ENCODE data around the gene ASB3.
"Not testable (repeated sequence)": the region's sequence is repeated elsewhere in the genome, so short reads cannot be mapped to it uniquely, and the experiment has no call there.

The ASB3 gene

GRCh38 chr2:53708988-53709387 lies 77.8 kb downstream of the ASB3 start:
- H3K9me3 Mint-ChIP-seq, result no peaks in the 10 kb centered on the region
- H3K4me3 Mint-ChIP-seq, result no peak overlapping the region
- peaks cover 5% of the 10 kb centered on the region for H3K4me1 Mint-ChIP-seq
- H3K27me3 Mint-ChIP-seq, result no peaks in the 10 kb centered on the region
- ATAC-seq (replicated peaks; ENCODE audit: extremely low read depth, poor library complexity, severe bottlenecking), result no peak
- H3K27ac Mint-ChIP-seq (ENCODE audit: low read depth), result no peak overlapping the region
- no peak for DNase-seq (ENCODE audit: low spot score in 2 of 2)
- peaks cover 8% of the 10 kb centered on the region for H3K36me3 Mint-ChIP-seq (ENCODE audit: insufficient read depth)

DNA sequence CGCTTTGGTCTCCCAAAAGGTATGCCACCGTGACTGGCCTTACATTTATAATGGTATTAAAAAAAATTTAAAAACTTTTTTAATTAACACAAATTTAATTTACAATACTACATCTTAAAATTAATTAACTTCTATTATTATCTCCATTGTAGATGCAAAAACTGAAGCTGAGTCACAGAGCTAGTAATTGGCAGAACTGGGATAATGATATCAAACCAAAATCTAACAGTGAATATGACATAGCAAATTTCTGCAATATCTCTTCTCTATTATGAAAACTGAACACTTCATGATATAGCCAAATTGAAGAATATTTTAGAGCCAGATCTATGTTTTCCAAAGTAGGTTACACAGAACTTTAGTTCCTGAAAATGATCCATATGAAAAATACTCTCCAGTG lies 85.5 kb downstream of the ASB3 start:
- peaks cover 11% of the 10 kb centered on the region for H3K4me1 Mint-ChIP-seq
- H3K4me3 Mint-ChIP-seq, result no peak overlapping the region
- no peaks in the 10 kb centered on the region for H3K27me3 Mint-ChIP-seq
- ATAC-seq (replicated peaks; ENCODE audit: extremely low read depth, poor library complexity, severe bottlenecking) (no peak), DNase-seq (ENCODE audit: low spot score in 2 of 2) (no peak)
- H3K9me3 Mint-ChIP-seq, result peaks cover 5% of the 10 kb centered on the region
- no peak overlapping the region for H3K27ac Mint-ChIP-seq (ENCODE audit: low read depth)
- H3K36me3 Mint-ChIP-seq (ENCODE audit: insufficient read depth), result peaks cover 14% of the 10 kb centered on the region

- Mint-ChIP-seq H3K9me3 (peaks cover 5% of the 10 kb centered on the region), H3K27me3 (no peaks in the 10 kb centered on the region), H3K27ac (ENCODE audit: low read depth) (no peak overlapping the region), H3K4me1 (peaks cover 6% of the 10 kb centered on the region), H3K4me3 (no peak overlapping the region), H3K36me3 (ENCODE audit: insufficient read depth) (peaks cover 16% of the 10 kb centered on the region)
- no peak for ATAC-seq (replicated peaks; ENCODE audit: extremely low read depth, poor library complexity, severe bottlenecking)
- DNase-seq (ENCODE audit: low spot score in 2 of 2), result no peak
These were observed 89.1 kb downstream of the ASB3 start for GRCh38 chr2:53697686-53698085.

DNA sequence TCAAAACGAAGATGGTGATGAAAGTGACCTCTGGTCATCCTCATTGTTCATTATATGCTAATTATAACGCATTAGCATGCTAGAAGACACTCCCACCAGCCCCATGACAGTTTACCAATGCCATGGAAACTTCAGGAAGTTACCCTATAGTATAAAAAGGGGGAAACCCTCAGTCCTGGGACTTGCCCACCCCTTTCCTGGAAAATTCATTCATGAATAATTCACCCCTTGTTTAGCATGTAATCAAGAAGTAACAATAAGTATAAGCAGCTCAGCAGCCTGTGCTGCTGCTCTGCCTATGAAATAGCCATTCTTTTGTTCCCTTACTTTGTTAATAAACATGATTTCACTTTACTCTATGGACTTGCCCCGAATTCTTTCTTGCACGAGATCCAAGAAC lies 89.7 kb downstream of the ASB3 start:
- Mint-ChIP-seq H3K4me1 (peaks cover 6% of the 10 kb centered on the region), H3K36me3 (ENCODE audit: insufficient read depth) (peaks cover 16% of the 10 kb centered on the region), H3K4me3 (no peak overlapping the region)

GRCh38 chr2:53695575-53695974 lies 91.2 kb downstream of the ASB3 start:
- no peaks in the 10 kb centered on the region for H3K27me3 Mint-ChIP-seq
- ATAC-seq (replicated peaks; ENCODE audit: extremely low read depth, poor library complexity, severe bottlenecking) (no peak), DNase-seq (ENCODE audit: low spot score in 2 of 2) (no peak)
- peaks cover 5% of the 10 kb centered on the region for H3K9me3 Mint-ChIP-seq
- no peak overlapping the region for H3K4me3 Mint-ChIP-seq
- peaks cover 16% of the 10 kb centered on the region for H3K36me3 Mint-ChIP-seq (ENCODE audit: insufficient read depth)
- peaks cover 6% of the 10 kb centered on the region for H3K4me1 Mint-ChIP-seq
- no peak overlapping the region for H3K27ac Mint-ChIP-seq (ENCODE audit: low read depth)

More for the DNA sequence above, 89.7 kb downstream of the ASB3 start:
- Mint-ChIP-seq H3K27ac (ENCODE audit: low read depth) (no peak overlapping the region), H3K27me3 (no peaks in the 10 kb centered on the region), H3K9me3 (peaks cover 5% of the 10 kb centered on the region)
- DNase-seq (ENCODE audit: low spot score in 2 of 2), result no peak
- no peak for ATAC-seq (replicated peaks; ENCODE audit: extremely low read depth, poor library complexity, severe bottlenecking)

DNA sequence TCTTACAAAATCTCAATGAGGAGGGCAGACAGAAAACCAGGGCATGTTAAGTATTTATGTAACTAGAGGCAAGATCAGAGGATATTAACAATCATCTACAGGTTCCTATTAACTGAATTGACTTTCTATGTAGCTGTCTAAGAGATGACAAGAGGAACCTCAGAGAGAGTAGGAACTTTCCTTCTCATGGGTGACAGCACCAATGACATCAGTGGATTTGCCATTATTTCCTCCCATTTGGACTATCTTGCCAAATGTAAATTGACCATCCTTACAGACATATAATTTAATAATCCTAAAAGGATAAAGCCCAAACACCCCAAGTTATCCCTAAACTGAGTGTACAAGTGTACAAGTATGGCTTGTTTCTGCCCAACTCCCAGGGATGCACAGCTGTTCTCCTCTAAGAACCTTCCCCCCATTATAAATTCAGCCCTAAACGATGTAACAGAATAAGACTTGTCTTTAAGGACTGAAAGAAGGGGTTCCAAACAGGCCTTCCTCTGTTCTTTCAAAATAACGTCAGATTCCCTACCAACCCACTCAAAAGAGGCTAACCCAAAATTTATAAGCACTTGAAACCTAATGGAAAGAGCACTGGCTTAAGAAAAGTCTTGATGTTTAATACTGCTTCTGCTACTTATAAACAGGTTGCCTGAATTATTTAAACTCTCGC lies 92.5 kb downstream of the ASB3 start:
- Mint-ChIP-seq H3K4me3 (no peak overlapping the region), H3K27ac (ENCODE audit: low read depth) (no peak overlapping the region), H3K4me1 (peaks cover 6% of the 10 kb centered on the region)

GRCh38 chr2:53690876-53691275 lies 95.9 kb downstream of the ASB3 start:
- no peaks in the 10 kb centered on the region for H3K9me3 Mint-ChIP-seq
- ATAC-seq (replicated peaks; ENCODE audit: extremely low read depth, poor library complexity, severe bottlenecking), result no peak
- H3K36me3 Mint-ChIP-seq (ENCODE audit: insufficient read depth), result peaks cover 11% of the 10 kb centered on the region
- DNase-seq (ENCODE audit: low spot score in 2 of 2), result no peak
- H3K27ac Mint-ChIP-seq (ENCODE audit: low read depth), result peak overlapping the region; percentile 35
- H3K27me3 Mint-ChIP-seq, result no peaks in the 10 kb centered on the region
- no peaks in the 10 kb centered on the region for H3K4me1 Mint-ChIP-seq
- H3K4me3 Mint-ChIP-seq, result no peak overlapping the region

More for the DNA sequence above, 92.5 kb downstream of the ASB3 start:
- no peaks in the 10 kb centered on the region for H3K27me3 Mint-ChIP-seq
- H3K9me3 Mint-ChIP-seq, result peaks cover 5% of the 10 kb centered on the region
- ATAC-seq (replicated peaks; ENCODE audit: extremely low read depth, poor library complexity, severe bottlenecking) (no peak), DNase-seq (ENCODE audit: low spot score in 2 of 2) (no peak)
- peaks cover 11% of the 10 kb centered on the region for H3K36me3 Mint-ChIP-seq (ENCODE audit: insufficient read depth)

DNA sequence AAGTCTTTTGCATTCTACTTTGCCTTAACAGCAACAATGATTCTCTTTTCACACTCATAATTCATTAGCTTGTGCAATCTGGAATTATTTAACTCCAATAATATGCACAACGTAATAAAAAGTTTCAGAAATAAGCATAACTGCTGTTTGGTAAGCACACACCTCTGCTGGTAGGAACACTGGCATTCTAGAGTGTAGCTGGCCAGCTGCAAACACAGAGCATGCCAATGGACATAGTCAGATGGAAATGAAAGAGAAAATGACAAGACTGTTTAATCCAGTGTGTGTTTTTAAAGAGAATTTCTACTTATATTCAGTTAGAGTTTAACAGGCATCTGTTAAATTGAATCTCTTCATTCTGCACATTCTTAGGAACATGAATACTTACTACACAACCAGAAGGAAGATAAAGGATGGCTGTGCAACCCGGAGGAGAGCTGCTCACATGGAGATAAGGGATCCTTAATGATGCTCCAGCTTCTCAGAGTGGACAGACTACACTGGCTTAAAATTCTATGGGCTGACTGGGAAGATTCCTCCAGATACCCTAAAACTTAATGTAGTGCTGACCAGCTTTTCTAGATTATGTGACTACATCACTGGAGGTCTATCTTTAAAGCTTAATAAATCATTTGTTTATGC lies 113.8 kb downstream of the ASB3 start:
- Mint-ChIP-seq H3K4me1 (no peaks in the 10 kb centered on the region), H3K27me3 (no peaks in the 10 kb centered on the region), H3K9me3 (no peaks in the 10 kb centered on the region), H3K4me3 (no peak overlapping the region), H3K36me3 (ENCODE audit: insufficient read depth) (peaks cover 2% of the 10 kb centered on the region), H3K27ac (ENCODE audit: low read depth) (no peak overlapping the region)
- DNase-seq (ENCODE audit: low spot score in 2 of 2) (no peak), ATAC-seq (replicated peaks; ENCODE audit: extremely low read depth, poor library complexity, severe bottlenecking) (no peak)

DNA sequence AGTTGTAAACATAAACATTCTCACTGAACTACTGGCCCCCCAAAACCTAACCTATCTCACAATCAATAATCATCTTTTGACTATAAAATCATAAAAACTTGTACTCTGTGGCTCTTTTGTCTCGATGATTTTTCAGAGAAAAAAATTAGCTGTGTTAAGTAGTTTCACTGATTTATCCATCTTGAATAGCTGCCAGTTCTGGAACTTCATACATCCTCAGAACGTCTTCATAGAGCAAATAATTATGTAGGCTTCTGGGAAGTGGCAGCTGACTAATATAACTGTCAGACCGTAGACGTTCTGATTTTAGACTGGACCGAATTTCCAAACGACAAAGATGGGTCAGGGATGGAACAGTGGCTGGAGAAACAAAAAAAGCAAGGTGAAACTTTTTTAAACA lies 116.4 kb downstream of the ASB3 start:
- H3K36me3 Mint-ChIP-seq (ENCODE audit: insufficient read depth), result peaks cover 4% of the 10 kb centered on the region
- DNase-seq (ENCODE audit: low spot score in 2 of 2) (no peak), ATAC-seq (replicated peaks; ENCODE audit: extremely low read depth, poor library complexity, severe bottlenecking) (no peak)
- no peaks in the 10 kb centered on the region for H3K9me3 Mint-ChIP-seq
- H3K27ac Mint-ChIP-seq (ENCODE audit: low read depth), result no peak overlapping the region
- H3K4me3 Mint-ChIP-seq, result no peak overlapping the region
- no peaks in the 10 kb centered on the region for H3K27me3 Mint-ChIP-seq
- H3K4me1 Mint-ChIP-seq, result no peaks in the 10 kb centered on the region

DNA sequence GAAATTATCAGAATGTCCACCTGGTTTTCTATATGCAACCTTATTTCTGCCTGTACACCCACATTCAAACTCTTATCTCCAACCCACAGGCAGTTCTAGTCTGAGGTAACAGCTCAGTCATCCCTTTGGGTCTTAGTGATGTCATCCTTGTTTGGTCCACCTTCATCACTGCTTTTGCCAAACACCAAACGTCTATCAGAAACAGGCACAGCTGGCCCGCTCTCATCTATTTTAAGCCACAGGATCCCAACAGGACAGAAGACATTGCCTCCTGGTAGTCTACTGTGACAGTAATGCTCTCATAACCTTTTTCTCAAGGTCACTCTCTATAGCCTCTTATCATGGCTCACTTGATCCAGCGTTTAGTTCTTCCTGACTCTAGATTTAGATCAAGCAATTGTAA lies 118.1 kb downstream of the ASB3 start:
- DNase-seq (ENCODE audit: low spot score in 2 of 2), result no peak
- no peak for ATAC-seq (replicated peaks; ENCODE audit: extremely low read depth, poor library complexity, severe bottlenecking)
- Mint-ChIP-seq H3K9me3 (no peaks in the 10 kb centered on the region), H3K27me3 (no peaks in the 10 kb centered on the region), H3K36me3 (ENCODE audit: insufficient read depth) (peaks cover 4% of the 10 kb centered on the region), H3K4me1 (no peaks in the 10 kb centered on the region), H3K4me3 (no peak overlapping the region), H3K27ac (ENCODE audit: low read depth) (no peak overlapping the region)

DNA sequence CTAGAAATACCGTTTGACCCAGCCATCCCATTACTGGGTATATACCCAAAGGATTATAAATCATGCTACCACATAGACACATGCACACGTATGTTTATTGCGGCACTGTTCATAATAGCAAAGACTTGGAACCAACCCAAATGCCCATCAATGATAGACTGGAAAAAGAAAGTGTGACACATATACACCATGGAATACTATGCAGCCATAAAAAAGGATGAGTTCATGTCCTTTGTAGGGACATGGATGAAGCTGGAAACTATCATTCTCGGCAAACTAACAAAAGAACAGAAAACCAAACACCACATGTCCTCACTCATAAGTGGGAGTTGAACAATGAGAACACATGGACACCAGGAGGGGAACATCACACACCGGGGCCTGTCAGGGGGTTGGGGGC lies 119.6 kb downstream of the ASB3 start:
- not testable (repeated sequence) for H3K4me1 Mint-ChIP-seq; H3K27ac Mint-ChIP-seq (ENCODE audit: low read depth); ATAC-seq (replicated peaks; ENCODE audit: extremely low read depth, poor library complexity, severe bottlenecking); DNase-seq (ENCODE audit: low spot score in 2 of 2); H3K9me3 Mint-ChIP-seq; H3K27me3 Mint-ChIP-seq; H3K4me3 Mint-ChIP-seq; H3K36me3 Mint-ChIP-seq (ENCODE audit: insufficient read depth)

- ATAC-seq (replicated peaks; ENCODE audit: extremely low read depth, poor library complexity, severe bottlenecking), result no peak
- Mint-ChIP-seq H3K4me1 (no peaks in the 10 kb centered on the region), H3K27me3 (no peaks in the 10 kb centered on the region)
These were observed 125.9 kb downstream of the ASB3 start for GRCh38 chr2:53660886-53661285.

DNA sequence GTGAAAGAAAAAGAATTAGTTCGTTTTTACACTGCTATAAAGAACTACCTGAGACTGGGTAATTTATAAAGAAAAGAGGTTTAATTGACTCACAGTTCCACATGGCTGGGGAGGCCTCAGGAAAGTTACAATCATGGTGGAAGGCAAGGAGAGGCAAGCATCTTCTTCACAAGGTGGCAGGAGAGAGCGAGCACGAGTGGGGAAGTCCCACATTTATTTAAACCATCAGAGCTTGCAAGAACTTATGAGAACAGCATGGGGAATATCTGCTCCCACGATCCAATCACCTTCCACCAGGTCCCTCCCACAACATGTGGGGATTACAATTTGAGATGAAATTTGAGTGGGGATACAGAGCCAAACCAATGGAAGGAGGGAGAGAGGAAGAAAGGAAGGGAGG lies 128.3 kb downstream of the ASB3 start:
- not testable (repeated sequence) for H3K27ac Mint-ChIP-seq (ENCODE audit: low read depth); H3K27me3 Mint-ChIP-seq; DNase-seq (ENCODE audit: low spot score in 2 of 2); H3K4me3 Mint-ChIP-seq; H3K4me1 Mint-ChIP-seq; H3K36me3 Mint-ChIP-seq (ENCODE audit: insufficient read depth); H3K9me3 Mint-ChIP-seq; ATAC-seq (replicated peaks; ENCODE audit: extremely low read depth, poor library complexity, severe bottlenecking)

More at GRCh38 chr2:53660886-53661285, 125.9 kb downstream of the ASB3 start:
- DNase-seq (ENCODE audit: low spot score in 2 of 2), result no peak
- Mint-ChIP-seq H3K4me3 (no peak overlapping the region), H3K9me3 (no peaks in the 10 kb centered on the region), H3K27ac (ENCODE audit: low read depth) (no peak overlapping the region), H3K36me3 (ENCODE audit: insufficient read depth) (no peaks in the 10 kb centered on the region)
